SH-SY5Y (cell line): ENCODE data around the gene CCDC60.

Experiments used
- GATA2 ChIP-seq: IDR thresholded peaks from 2 replicates; pipeline ENCODE4 v1.6.1; 2011; ENCODE audit warnings: mild to moderate bottlenecking, low read depth, low read length
- GATA3 ChIP-seq: IDR thresholded peaks from 2 replicates; pipeline ENCODE4 v1.6.1; 2011; ENCODE audit warnings: low read depth, mild to moderate bottlenecking, low read length, moderate library complexity

DNA sequence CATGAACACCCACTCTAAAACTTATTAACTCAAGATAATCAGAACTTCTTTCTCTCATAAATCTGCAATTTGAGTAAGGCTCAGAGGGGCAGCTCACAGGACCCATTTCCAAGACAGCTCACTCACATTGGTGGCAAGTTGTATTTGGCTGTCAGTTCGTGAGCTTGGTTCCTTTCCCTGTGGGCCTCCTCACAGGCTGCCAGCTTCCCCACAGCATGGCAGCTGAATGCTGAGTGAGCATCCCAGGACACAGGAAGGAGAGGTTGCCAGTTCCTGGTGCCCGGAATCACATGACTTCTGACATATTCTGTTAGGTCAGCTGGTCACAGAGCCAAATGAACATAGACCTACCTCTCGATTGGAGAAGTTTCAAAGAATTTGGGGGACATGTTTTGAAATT is 142.4 kb downstream of the CCDC60 start:
- TF ChIP-seq GATA2: no peak
- TF ChIP-seq GATA3: no peak
